Epithelial cell of umbilical artery (primary cell): ENCODE results near the gene ZNF239. TPM values are rescaled to one million over a fixed set of nuclear protein-coding genes. Genes with fewer than 3 reads are reported as not detected.

Source experiments
- total RNA-seq: library from RNA; depleted of rRNA; stranded (reverse); fragments of >200 nt; gene quantifications from 2 replicates; pipeline ENCODE4 v1.2.3, GENCODE V29; 2014

Gene ZNF239
- total RNA-seq: 0.65 and 0.91 TPM in 2 replicates

DNA sequence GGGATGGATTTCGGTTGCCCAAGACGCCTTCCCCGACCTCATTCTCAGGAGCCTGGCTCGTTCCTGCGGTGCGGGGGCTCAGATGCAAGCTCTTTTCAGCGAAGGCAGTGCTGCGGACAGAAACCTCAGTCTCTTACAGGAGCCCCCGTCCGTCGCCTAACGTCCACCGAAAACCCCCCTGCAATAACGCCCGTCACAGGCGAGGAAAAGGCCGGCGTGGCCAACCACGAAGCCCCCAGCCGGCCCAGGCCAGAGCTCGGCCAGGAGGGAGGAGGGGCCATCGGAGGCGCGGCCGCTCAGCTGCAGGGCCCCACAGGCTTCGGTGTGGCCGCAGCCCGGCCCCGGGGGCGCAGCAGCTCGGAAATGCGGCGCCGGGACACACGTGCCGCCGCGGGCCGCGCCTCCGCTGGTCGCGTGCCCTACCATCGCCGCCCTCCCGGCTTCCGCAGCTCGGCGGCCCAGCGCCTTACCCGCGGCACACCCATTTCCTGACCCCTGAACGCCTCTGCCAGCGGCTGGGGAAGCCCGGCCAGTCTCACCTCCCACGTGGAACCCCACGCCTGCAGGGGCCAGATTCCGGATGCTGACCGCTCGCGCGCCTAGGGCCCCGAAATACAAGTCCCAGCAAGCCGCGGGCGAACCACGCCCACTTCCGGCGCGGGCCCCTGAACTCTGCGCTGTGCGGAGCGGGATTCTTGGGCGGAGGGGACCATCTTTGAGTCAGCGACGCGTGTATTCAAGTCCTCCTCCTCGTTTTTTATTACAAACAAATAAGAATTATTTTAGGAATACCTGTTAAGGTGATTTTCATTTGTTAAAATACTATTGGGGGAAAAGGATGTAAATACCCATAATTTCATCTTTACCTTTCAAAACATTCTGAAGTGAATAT, at the start of gene ZNF239:
TSS of gene ZNF239 (minus strand) at position 616 of the 892 bp plus-strand sequence. CDS start 16,537 bp downstream, outside the sequence.

DNA sequence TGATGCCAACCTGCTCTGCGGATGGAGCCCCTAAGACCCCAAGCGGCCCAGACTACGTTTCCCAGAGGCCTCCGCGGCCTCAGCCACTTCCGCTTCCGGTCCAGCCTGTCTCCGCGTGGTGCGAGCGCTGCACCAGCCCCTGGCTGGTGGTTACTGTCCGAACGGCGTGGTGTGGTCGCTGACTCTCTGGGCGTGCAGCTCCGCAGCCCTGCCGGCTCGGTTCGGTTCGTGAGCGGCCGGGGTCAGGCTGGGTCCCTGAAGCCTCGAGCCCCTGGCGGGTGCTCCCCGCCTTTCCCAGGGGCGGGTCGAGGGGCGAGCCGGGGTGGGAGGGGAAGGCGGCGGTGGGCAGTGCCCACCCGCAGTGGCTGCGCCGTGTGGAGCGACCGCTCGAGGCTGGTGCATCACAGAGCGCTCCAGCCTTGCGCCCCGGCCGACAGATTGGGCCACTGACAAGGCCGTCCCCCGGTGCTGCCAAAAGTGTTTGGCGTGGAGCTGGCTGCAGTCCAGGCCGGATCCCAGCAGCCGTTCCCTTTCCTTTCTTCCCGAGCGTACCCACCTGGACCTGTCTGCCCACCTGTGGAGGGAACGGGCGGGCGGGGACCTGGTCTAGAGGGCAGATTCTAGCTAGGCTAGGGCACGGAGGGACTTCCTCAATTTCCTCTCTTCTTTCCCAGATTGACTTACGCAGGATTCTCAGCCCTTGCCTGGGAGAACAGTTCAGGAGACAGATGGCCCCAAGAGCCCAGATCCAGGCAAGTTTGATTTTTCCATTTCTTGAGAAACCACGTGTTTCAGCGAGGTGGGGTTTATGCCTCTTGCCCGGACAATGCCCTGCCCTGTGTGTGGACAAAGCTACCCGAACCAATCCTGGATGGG, 32.1 kb upstream of the ZNF239 start, which contains the start of gene ZNF485:
TSS of gene ZNF485 (plus strand) at position 116 of the 876 bp plus-strand sequence. CDS start at position 729, 613 bp downstream.

Other genes starting within 250 kb of the ZNF239 start
- not detected in 2 replicates for gene FXYD4, start 203.0 kb downstream of the ZNF239 start, total RNA-seq
- 259 and 349 TPM in 2 replicates for gene HNRNPF, start 165.4 kb downstream of the ZNF239 start, total RNA-seq
- 1.1 and 2.6 TPM in 2 replicates for gene ZNF487, start 137.5 kb downstream of the ZNF239 start, total RNA-seq
- gene ZNF485, start 31.8 kb upstream of the ZNF239 start, total RNA-seq: 2.3 and 2.7 TPM in 2 replicates
- gene ZNF32, start 74.3 kb upstream of the ZNF239 start, total RNA-seq: 27.0 and 28.7 TPM in 2 replicates